ENCODE measurements around the gene PER3.
A peak's percentile ranks its signal among the peaks of the same experiment; 100 is the strongest.
"Not testable (repeated sequence)": the region's sequence is repeated elsewhere in the genome, so short reads cannot be mapped to it uniquely, and the experiment has no call there.

The PER3 gene

DNA sequence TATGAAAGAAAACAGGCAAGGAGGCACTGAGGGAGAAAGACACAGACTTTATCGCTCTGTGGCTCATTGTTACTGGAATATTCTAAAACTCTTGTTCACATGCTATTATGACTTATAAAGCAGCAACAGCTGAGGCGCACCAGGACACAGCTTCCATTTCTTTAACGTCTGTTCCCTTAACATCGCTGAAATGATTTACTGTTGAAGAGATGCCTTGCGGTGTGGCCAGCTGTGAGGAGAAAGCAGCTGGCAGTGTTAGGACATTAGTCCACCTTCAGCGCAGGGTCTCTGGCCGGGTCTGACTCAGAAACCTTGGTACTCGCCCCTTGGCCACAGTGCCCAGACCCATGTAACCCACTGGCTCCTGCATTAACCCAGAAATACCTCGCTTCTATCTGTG is 3.1 kb upstream of the PER3 start:
- peak; percentile 3 for DNase-seq

DNA sequence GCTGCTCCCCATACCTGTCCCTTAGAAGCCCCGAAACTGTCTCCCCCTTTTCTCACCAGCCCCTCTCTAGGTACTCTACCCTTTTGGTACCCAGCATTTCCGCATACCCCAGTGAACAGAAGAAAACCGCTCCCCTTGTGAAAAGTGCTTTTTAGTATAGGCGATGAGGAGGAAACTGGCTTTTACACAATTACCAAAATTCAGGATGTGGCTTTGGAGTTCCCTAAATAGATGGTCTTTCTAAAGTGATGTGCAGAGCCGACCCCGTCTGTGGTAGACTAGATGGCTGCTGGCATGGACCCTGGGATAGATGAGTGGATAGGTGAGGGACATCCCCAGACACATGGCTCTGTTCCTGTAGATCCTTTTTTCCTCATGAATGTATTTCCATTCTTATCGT is 2.6 kb upstream of the PER3 start:
- DNase-seq = peak; percentile 74

DNA sequence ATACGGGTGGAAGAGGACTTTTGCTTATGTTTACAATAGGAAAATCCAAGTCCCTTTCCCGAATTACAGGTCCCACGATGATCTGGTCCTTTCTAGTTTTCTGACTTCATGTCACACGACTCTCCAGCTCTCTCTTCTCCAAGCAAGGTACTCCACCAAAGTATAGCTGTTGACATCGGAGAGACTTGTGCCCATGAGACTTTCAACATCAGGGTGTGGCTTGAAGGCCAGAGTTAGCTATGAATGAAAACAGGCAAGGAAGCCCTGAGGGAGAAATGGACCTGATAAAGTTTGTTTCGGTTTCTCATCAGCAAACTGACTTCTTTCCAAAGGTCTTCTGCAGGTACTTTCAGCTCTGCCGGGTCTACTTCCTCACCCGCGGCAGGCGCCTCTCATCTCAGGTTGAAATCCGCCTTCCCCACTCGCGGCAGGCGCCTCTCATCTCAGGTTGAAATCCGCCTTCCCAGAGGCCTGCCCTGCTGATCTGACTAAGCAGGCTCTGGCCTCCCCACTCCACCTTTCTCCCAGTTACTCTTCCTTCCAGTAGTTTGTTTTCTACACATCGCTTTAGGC is 2.1 kb upstream of the PER3 start:
- DNase-seq = peak; percentile 59

DNA sequence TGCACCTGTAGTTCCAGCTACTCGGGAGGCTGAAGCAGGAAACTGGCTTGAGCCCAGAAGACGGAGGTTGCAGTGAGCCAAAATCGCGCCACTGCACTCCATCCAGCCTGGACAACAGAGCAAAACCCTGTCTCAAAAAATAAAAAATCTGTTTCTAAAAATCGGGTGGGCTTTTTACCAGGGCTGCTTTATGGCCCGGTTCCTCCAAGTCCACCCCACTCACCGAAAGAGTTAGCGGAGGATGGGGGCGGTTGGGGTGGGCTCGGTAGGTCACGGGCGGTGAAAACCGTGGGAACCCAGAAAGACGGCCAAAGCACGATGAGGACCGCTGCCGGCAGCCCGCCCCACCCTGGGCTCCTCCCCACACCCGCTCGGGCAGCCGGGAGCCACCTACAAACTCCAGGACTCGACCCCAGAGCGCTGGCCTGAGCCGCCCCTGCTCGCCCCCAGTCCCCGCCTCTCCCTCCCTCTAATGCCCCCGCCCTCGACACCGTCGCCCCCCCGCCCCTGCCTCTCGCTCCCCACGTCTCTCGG is 846 bp upstream of the PER3 start:
- no peak for DNase-seq

DNA sequence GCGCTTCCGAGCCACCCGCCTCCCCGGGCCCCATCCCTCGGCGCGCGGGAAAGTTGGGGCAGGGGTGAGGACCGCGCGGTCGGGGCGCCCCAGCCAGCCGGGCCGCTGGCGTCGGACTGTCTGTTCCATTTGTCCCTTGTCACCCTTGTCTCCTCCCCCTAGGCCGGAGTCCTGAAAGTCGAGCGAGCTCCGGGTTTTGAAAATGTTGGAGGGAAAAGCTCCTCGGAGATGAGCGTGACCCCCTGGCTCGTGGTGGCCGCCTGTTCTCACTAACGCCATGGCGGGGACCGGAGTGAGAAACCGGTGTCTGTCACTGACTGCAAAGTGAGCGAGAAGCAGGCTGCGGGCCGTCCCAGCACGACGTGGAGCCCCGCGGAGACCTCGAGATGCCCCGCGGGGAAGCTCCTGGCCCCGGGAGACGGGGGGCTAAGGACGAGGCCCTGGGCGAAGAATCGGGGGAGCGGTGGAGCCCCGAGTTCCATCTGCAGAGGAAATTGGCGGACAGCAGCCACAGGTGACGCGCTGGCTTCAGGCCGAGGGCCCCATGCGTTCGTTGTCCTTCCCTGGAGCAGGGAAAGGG is 491 bp downstream of the PER3 start:
- DNase-seq = no peak

DNA sequence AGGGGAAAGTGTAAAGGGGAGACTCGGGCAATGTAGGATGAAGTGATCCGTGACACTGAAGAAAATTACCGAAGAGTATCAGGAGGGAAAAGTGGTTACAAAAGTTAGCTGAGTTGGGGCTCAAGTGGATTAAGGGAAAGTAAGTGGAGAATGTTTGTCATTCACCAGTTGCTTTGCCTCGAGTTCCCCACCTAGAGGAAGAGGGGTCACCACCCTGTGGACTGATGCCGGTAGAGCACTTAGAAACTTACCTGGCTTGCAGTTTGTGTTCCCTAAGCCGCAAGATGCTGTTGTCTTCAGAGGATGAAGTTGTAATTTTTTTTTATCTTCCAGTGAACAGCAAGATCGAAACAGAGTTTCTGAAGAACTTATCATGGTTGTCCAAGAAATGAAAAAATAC is 1.0 kb downstream of the PER3 start:
- no peak for DNase-seq

DNA sequence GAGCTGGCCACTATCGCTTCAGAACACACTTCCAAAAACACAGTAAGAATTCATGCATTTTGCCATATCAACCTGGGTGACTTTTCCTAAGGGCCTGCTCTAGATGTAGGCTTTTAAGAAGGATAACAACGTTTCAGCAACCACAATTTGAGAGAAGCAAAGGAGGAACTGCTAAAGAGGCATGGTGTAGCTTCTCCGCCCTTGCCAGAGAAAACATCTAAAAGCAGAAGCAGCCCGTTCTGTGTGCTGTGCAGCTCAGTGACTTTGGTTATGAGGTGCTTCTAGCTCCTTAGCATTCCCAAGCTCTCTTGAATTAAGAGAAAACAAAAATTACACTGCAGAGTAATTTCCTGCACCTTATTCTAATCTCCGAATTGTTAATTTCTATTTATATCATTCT is 2.7 kb downstream of the PER3 start:
- DNase-seq = peak; percentile 66

DNA sequence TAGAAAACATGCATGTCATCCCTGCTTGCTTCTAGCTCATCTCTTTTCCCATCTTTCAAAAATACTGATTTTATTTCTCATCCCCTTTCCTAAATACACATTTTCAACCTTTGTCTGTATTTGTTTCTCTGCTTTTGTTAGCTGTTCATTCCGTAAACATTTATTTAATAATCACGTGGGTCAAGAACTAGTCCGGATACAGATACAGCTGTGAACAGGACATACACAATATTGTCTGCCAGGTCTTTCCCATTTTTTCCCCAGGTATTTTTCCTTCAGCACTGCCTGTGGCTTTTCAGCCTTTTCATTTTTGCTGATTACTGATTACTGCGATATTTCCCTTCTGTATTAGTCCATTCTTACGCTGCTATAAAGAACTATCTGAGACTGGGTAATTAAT is 5.7 kb downstream of the PER3 start:
- DNase-seq = no peak

DNA sequence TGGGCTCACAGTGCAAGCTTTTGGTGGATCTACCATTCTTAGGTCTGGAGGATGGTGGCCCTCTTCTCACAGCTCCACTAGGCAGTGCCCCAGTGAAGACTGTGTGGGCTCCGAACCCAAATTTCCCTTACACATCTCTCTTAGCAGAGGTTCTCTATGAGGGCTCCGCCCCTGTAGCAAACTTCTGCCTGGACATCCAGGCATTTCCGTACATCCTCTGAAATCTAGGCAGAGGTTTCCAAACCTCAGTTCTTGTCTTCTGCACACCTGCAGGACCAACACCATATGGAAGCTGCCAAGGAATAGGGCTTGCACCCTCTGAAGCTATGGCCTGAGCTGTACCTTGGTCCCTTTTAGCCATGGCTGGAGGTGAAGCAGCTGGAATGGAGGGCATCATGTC is 6.9 kb downstream of the PER3 start:
- DNase-seq = not testable (repeated sequence)

DNA sequence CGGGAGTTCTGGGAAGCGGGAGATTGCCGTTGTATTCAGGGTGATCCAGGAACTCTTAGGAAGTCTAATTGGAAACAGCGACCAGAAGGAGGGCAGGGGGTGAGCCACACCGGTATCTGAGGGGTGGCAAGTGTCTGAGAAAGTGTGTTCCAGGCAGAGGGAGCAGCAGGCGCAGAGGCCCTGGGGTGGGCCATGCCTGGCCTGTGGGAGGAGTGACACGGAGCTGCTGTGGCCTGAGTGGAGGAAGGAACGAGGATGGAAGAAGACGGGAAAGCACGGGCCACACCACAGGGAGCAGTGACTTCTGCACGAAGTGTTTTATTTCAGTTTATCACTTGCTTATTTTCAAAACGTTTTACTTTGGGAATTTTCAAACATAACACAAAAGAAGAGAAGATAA is 11.3 kb downstream of the PER3 start:
- DNase-seq = no peak

DNA sequence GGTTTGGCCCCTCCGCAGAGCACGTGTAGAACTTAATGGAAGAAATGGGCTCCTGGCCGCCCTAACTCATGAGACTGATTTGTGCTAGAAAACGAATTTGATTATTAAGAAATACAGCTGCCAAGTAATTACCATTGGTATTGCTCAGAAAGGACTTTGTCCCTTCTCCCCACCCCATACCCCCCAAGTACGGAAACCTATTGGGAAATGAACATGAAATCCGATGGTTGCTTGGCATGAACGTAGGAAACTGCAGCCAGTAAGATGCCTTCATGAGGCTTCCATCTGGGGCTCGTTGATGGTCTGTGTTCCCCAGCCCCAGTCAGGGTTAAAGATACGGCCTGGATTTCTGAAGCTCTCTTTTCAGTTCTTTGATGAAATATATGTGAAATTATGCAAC is 21.4 kb downstream of the PER3 start:
- DNase-seq = no peak

DNA sequence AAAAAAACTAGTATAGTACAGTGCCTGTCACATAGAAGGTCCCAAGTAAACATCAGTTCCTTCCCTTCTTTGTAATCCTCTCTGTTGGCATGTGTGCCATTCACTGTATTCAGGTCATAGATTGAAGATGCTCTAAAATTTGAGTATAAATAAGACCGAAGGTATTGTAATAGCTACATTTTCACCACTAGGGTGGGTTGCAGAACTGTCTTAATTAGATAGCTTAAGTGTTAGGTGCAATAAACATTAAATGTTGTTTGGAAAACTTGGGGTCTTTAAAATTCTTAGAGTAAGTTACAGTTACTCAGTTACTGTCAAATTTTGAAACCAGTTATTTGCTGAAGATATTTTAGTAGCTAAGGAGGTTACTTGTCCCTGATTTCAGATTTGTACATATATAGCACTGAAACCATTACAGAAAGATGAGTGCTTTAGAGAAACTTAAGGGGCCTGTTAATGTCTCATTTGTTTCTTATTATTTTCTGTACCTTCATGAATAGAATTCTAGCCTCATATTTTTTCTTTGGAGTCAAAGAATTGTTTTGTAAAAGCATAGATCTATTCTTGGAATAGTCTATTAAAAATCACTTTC is 24.3 kb downstream of the PER3 start:
- peak; percentile 53 for DNase-seq

DNA sequence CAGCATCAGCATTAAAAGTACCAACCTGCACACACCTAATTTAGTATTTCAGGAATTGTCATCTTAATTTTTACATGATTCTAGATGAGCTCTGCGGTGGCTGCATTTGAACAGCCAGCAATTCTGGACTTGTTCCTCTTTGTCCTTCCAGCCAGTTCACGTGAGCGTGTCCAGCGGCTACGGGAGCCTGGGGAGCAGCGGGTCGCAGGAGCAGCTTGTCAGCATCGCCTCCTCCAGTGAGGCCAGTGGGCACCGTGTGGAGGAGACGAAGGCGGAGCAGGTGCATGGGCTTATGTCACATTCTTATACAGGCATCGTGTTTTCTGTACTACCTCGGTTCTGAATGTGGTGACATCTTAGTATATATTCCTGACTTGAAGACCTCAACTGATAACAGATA is 25.7 kb downstream of the PER3 start:
- no peak for DNase-seq

DNA sequence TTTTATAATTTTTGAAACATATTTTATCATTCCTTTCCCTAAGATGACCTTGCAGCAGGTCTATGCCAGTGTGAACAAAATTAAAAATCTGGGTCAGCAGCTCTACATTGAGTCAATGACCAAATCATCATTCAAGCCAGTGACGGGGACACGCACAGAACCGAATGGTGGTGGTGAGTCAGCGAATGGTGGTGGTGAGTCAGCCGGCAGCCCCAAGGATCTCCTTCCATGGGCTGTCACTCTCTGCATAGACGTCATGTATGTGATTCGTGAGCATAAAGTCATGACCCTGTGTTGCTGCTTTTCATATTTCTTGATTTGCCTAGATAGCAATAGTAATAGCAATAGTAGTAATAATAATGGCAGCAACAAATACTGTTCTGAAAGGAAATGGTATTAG is 26.3 kb downstream of the PER3 start:
- peak; percentile 67 for DNase-seq

DNA sequence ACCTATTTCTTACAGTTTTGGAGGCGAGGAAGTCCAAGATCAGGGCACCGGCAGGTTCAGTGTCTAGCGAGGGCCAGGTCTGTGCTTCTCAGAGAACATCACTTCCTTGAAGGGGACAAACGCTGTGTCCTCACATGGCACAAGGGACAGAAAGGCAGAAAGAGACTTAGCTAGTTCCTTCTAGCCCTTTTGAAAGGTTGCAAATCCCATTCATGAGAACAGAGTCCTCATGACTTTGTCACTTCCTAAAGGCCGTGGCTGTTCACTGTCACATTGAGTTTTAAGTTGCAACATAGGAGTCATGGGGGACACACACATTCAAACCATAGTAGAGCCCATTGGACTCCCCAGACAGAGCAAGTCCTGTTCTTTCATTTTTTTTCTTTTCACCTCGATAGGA is 27.4 kb downstream of the PER3 start:
- DNase-seq = peak; percentile 44

DNA sequence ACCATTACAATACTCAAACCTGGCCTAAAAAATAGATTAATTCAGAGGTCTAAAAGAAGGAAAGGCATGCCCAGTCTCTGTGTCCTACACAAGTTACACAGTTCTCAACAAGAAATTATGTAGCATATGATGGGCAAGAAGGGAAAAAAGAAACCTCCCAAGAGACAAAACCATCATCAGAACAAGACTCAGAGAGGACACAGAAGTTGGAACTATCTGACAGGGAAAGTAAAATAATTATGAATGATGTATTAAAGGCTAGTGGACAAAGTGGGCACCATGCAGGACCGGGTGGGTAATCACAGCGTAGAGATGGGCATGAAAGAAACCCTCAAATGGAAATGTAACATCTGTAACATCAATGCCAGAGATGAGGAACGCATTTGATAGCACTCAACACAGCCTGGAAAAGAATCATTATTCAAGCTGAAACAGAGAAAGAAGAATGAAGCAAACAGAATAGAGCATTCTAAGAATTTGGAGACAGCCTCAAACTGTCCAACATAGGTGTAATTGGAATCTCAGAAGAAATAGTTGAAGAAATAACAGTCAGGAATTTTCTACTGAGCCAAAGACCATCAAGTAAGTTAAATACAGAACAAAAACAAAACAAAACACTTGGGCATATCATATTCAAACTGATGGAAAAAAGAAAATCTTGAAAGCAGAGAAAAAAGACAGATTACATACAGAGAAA is 29.7 kb downstream of the PER3 start:
- no peak for DNase-seq

DNA sequence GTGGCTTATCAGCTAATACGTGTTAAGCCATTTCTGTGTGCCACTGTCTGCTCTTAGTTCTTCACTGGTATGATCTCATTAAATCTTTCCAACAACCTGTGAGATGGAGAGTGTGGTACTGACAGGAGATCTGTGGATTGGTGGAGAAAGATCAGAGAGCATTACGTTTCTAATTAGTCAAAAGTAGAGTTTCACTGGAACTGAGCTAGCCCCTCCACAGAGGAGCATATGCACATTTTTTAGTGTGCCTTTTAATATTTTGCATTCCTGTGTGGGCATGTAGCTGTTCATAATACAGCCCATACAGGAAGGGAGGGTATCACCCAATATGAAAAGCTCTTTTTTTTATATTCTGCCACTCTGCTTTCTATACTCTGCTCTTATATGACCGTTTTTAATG is 37.2 kb downstream of the PER3 start:
- no peak for DNase-seq

DNA sequence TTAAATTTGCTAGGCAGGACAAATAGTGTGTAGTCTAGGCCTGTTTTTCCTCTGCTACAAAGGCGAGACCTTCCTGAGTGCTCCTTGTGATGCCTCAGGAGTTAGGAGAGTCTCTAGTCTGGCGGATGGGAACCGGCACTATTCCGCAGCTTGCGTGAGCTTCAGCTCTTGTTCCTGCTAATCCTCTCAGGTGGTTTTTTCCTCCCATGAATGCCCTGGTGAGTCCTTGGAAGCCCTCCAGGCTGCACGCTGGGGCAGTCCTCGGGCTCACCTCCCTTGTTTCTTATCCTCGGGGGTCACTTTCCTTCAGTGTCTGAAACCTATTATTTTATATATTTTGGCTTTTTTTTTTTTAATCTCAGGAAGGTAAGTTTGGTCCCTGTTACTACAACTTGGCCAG is 40.6 kb downstream of the PER3 start:
- DNase-seq = no peak

DNA sequence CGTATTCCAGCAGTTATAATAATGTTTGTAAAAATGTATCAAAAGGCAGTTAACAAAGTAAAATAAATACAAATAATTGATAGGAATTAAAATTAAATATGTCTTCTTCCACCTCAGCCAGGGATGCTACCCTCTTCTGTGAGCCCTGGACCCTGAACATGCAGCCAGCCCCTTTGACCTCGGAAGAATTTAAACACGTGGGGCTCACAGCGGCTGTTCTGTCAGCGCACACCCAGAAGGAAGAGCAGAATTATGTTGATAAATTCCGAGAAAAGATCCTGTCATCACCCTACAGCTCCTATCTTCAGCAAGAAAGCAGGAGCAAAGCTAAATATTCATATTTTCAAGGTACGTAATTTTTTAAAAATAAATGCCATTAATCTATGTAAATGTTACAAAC is 42.3 kb downstream of the PER3 start:
- no peak for DNase-seq

DNA sequence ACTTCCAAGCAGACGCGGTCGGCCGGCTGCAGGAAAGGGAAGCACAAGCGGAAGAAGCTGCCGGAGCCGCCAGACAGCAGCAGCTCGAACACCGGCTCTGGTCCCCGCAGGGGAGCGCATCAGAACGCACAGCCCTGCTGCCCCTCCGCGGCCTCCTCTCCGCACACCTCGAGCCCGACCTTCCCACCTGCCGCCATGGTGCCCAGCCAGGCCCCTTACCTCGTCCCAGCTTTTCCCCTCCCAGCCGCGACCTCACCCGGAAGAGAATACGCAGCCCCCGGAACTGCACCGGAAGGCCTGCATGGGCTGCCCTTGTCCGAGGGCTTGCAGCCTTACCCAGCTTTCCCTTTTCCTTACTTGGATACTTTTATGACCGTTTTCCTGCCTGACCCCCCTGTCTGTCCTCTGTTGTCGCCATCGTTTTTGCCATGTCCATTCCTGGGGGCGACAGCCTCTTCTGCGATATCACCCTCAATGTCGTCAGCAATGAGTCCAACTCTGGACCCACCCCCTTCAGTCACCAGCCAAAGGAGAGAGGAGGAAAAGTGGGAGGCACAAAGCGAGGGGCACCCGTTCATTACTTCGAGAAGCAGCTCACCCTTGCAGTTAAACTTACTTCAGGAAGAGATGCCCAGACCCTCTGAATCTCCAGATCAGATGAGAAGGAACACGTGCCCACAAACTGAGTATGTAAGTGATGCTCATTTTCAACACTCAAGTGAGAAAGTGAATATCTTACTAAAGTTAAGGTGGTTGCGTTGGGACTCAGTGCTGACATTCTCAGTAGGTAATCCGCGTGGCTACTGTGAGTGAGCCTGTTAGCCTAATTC is 43.2 kb downstream of the PER3 start:
- no peak for DNase-seq

DNA sequence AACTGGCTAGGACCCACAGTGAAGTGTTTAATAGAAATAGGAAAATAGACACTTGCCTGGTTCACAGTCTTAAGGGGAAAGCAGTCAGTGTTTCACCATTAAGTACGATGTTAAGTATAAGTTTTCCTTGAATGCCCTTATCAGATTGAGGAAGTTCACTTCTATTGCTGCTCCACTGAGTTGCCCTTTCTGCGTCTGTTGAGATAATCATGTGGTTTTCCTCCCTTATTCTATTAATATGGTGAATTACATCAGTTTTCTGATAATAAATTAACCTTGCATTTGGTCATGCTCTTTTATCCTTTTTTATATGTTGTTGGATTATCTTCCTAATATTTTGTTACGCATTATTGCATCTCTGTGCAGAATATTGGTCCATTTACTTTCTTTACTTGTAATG is 47.4 kb downstream of the PER3 start:
- DNase-seq = peak; percentile 73

DNA sequence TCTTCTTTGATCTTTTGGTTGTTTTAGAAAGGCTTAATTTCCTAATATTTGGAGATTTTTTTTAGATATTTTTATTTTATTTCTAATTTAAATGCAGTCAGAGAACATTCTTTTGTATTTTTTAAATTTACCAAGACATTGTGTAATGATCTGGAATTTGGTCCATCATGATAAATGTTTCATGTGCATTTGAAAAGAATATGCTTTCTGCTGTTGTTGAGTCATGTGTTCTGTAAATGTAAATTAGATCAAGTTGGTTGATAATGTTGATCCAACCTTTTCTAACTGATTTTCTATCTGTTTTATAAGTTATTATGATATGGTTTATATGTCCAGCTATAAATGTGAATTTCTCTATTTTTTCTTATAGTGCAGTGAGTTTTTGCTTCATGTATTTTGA is 48.9 kb downstream of the PER3 start:
- DNase-seq = no peak

DNA sequence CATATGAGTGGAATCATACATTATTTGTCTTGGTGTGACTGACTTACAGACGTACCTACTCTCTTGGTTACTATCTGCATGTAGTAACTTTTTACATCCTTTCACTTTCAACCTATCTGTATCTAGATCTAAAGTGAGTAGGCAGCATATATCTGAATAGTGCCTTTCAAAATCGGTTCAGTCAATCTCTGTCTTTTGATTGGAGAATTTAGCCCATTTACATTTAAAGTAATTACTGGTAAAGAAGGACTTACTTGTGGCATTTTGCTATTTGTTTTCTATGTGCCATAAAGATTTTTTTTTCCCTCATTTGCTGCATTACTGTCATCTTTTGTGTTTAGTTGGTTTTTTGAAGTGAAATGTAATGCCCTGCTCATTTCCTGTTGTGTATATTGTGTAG is 54.6 kb downstream of the PER3 start:
- no peak for DNase-seq
